Measurements from ENCODE around the gene XCR1. TPM values are rescaled to one million over a fixed set of nuclear protein-coding genes. Genes with fewer than 3 reads are reported as not detected.

XCR1 gene
- total and polyA plus RNA-seq, 2 experiments from 2014 or later: not detected

DNA sequence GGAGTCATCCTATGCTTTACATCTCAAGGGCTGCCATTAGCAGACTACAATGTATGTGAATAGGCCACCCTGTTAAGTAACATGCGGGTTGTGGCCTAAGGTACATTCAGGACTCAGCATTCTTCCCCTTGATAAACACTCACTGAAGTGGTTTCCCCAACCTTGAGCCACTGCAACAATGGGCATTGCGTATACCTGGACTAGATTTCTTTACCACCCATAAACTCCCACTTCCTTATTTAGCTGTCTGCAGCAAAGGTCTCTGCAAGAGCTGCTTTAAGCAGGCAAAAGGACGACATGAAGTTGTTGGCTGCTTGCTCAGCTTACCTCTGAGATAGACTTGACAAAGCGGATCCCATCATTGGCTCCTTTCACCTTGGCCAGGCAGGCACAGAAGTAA is 47.9 kb downstream of the XCR1 start:
- no peaks in the 10 kb centered on the region for H3K79me2 ChIP-seq (replicated peaks; ENCODE audit: insufficient read depth)
- TF ChIP-seq, protein P1, sequence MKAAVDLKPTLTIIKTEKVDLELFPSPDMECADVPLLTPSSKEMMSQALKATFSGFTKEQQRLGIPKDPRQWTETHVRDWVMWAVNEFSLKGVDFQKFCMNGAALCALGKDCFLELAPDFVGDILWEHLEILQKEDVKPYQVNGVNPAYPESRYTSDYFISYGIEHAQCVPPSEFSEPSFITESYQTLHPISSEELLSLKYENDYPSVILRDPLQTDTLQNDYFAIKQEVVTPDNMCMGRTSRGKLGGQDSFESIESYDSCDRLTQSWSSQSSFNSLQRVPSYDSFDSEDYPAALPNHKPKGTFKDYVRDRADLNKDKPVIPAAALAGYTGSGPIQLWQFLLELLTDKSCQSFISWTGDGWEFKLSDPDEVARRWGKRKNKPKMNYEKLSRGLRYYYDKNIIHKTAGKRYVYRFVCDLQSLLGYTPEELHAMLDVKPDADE (IDR thresholded peaks at IDR 0.05): no peak
- TF ChIP-seq STAT1 (IDR thresholded peaks at IDR 0.05; ENCODE audit: unreplicated experiment): no peak
- TF ChIP-seq EZH2phosphoT487 (IDR thresholded peaks at IDR 0.05; ENCODE audit: unreplicated experiment): no peak
- TF ChIP-seq, protein P2, sequence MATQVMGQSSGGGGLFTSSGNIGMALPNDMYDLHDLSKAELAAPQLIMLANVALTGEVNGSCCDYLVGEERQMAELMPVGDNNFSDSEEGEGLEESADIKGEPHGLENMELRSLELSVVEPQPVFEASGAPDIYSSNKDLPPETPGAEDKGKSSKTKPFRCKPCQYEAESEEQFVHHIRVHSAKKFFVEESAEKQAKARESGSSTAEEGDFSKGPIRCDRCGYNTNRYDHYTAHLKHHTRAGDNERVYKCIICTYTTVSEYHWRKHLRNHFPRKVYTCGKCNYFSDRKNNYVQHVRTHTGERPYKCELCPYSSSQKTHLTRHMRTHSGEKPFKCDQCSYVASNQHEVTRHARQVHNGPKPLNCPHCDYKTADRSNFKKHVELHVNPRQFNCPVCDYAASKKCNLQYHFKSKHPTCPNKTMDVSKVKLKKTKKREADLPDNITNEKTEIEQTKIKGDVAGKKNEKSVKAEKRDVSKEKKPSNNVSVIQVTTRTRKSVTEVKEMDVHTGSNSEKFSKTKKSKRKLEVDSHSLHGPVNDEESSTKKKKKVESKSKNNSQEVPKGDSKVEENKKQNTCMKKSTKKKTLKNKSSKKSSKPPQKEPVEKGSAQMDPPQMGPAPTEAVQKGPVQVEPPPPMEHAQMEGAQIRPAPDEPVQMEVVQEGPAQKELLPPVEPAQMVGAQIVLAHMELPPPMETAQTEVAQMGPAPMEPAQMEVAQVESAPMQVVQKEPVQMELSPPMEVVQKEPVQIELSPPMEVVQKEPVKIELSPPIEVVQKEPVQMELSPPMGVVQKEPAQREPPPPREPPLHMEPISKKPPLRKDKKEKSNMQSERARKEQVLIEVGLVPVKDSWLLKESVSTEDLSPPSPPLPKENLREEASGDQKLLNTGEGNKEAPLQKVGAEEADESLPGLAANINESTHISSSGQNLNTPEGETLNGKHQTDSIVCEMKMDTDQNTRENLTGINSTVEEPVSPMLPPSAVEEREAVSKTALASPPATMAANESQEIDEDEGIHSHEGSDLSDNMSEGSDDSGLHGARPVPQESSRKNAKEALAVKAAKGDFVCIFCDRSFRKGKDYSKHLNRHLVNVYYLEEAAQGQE (IDR thresholded peaks at IDR 0.05; ENCODE audit: unreplicated experiment): no peak
- TF ChIP-seq, protein P3, sequence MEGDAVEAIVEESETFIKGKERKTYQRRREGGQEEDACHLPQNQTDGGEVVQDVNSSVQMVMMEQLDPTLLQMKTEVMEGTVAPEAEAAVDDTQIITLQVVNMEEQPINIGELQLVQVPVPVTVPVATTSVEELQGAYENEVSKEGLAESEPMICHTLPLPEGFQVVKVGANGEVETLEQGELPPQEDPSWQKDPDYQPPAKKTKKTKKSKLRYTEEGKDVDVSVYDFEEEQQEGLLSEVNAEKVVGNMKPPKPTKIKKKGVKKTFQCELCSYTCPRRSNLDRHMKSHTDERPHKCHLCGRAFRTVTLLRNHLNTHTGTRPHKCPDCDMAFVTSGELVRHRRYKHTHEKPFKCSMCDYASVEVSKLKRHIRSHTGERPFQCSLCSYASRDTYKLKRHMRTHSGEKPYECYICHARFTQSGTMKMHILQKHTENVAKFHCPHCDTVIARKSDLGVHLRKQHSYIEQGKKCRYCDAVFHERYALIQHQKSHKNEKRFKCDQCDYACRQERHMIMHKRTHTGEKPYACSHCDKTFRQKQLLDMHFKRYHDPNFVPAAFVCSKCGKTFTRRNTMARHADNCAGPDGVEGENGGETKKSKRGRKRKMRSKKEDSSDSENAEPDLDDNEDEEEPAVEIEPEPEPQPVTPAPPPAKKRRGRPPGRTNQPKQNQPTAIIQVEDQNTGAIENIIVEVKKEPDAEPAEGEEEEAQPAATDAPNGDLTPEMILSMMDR (conservative IDR thresholded peaks at IDR 0.05; ENCODE audit: low read depth in 2 of 2): no peak
- no peak for TF ChIP-seq NANOG (IDR thresholded peaks at IDR 0.05; ENCODE audit: borderline replicate concordance)
- TF ChIP-seq JUNB (IDR thresholded peaks at IDR 0.05; ENCODE audit: unreplicated experiment): no peak
- no peak for TF ChIP-seq EZH2 (IDR thresholded peaks at IDR 0.05; ENCODE audit: low read depth, unreplicated experiment)
- TF ChIP-seq, protein P4, sequence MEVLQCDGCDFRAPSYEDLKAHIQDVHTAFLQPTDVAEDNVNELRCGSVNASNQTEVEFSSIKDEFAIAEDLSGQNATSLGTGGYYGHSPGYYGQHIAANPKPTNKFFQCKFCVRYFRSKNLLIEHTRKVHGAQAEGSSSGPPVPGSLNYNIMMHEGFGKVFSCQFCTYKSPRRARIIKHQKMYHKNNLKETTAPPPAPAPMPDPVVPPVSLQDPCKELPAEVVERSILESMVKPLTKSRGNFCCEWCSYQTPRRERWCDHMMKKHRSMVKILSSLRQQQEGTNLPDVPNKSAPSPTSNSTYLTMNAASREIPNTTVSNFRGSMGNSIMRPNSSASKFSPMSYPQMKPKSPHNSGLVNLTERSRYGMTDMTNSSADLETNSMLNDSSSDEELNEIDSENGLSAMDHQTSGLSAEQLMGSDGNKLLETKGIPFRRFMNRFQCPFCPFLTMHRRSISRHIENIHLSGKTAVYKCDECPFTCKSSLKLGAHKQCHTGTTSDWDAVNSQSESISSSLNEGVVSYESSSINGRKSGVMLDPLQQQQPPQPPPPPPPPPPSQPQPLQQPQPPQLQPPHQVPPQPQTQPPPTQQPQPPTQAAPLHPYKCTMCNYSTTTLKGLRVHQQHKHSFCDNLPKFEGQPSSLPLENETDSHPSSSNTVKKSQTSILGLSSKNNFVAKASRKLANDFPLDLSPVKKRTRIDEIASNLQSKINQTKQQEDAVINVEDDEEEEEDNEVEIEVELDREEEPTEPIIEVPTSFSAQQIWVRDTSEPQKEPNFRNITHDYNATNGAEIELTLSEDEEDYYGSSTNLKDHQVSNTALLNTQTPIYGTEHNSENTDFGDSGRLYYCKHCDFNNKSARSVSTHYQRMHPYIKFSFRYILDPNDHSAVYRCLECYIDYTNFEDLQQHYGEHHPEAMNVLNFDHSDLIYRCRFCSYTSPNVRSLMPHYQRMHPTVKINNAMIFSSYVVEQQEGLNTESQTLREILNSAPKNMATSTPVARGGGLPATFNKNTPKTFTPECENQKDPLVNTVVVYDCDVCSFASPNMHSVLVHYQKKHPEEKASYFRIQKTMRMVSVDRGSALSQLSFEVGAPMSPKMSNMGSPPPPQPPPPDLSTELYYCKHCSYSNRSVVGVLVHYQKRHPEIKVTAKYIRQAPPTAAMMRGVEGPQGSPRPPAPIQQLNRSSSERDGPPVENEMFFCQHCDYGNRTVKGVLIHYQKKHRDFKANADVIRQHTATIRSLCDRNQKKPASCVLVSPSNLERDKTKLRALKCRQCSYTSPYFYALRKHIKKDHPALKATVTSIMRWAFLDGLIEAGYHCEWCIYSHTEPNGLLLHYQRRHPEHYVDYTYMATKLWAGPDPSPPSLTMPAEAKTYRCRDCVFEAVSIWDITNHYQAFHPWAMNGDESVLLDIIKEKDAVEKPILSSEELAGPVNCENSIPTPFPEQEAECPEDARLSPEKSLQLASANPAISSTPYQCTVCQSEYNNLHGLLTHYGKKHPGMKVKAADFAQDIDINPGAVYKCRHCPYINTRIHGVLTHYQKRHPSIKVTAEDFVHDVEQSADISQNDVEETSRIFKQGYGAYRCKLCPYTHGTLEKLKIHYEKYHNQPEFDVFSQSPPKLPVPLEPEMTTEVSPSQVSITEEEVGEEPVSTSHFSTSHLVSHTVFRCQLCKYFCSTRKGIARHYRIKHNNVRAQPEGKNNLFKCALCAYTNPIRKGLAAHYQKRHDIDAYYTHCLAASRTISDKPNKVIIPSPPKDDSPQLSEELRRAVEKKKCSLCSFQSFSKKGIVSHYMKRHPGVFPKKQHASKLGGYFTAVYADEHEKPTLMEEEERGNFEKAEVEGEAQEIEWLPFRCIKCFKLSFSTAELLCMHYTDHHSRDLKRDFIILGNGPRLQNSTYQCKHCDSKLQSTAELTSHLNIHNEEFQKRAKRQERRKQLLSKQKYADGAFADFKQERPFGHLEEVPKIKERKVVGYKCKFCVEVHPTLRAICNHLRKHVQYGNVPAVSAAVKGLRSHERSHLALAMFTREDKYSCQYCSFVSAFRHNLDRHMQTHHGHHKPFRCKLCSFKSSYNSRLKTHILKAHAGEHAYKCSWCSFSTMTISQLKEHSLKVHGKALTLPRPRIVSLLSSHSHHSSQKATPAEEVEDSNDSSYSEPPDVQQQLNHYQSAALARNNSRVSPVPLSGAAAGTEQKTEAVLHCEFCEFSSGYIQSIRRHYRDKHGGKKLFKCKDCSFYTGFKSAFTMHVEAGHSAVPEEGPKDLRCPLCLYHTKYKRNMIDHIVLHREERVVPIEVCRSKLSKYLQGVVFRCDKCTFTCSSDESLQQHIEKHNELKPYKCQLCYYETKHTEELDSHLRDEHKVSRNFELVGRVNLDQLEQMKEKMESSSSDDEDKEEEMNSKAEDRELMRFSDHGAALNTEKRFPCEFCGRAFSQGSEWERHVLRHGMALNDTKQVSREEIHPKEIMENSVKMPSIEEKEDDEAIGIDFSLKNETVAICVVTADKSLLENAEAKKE (CRISPR knock-in tag; IDR thresholded peaks at IDR 0.05): no peak
- TF ChIP-seq ZNF114 (CRISPR knock-in tag; IDR thresholded peaks at IDR 0.05): no peak
- no peak for TF ChIP-seq POLR2AphosphoS5 (IDR thresholded peaks at IDR 0.05; ENCODE audit: low read depth)
- no peak for TF ChIP-seq CREB1 (CRISPR knock-in tag; IDR thresholded peaks at IDR 0.05; ENCODE audit: low read depth)
- no peak for TF ChIP-seq ZNF331 (CRISPR knock-in tag; IDR thresholded peaks at IDR 0.05; ENCODE audit: low read depth)
- no peak overlapping the region for H3K4me3 ChIP-seq
- ATAC-seq: no peak
- Mint-ChIP-seq H3K36me3 (ENCODE audit: low read depth) (peaks cover 47% of the 10 kb centered on the region), H3K9me3 (no peaks in the 10 kb centered on the region; the same call in 2 of the 3 replicates), H3K27me3 (ENCODE audit: insufficient read depth, low read depth, poor library complexity) (peaks cover 4% of the 10 kb centered on the region), H3K4me3 (no peak overlapping the region), H3K27ac (no peak overlapping the region), H3K4me1 (no peaks in the 10 kb centered on the region)
- H2AFZ ChIP-seq: no peak overlapping the region
- H3K27ac ChIP-seq (ENCODE audit: low read depth): no peak overlapping the region
- no peaks in the 10 kb centered on the region for H3F3A ChIP-seq (replicated peaks; ENCODE audit: low read depth)
- no peak overlapping the region for H3K4me2 ChIP-seq
- DNase-seq (ENCODE audit: low spot score): no peak
- no peaks in the 10 kb centered on the region for H3K4me1 ChIP-seq (ENCODE audit: insufficient read depth)
- no peaks in the 10 kb centered on the region for H3K27me3 ChIP-seq (ENCODE audit: insufficient read depth)
- peaks cover 57% of the 10 kb centered on the region for H3K36me3 ChIP-seq (ENCODE audit: insufficient read depth)
- H3K9me2 ChIP-seq (ENCODE audit: insufficient read depth): no peaks in the 10 kb centered on the region
- H4K20me1 ChIP-seq (replicated peaks; ENCODE audit: insufficient read depth): peaks cover 9% of the 10 kb centered on the region
